AG04450 (cell line): ENCODE measurements around the gene KIFAP3. TPM values are rescaled to one million over a fixed set of nuclear protein-coding genes. Genes with fewer than 3 reads are reported as not detected.

Source experiments
- CTCF ChIA-PET: fragments of 300-600, 350-600 bp; formaldehyde crosslinking; extraction: SDS; loops from one replicate; lab custom pipeline; 2022; ENCODE audit warnings: antibody characterized with exemption, inconsistent platforms; lab: Charles Lee
- POLR2A ChIA-PET: fragments of 350-600 bp; formaldehyde crosslinking; extraction: SDS; loops from one replicate; lab custom pipeline; 2021; ENCODE audit warnings: antibody characterized with exemption, inconsistent platforms; lab: Yijun Ruan, JAX
- DNase-seq: peaks from one replicate; pipeline ENCODE4 v3.0.0-alpha.2; 2011; ENCODE audit warnings: low read depth, low spot score
- H3K27ac ChIP-seq: one replicate; pipeline ENCODE4 v1.5.1; 2012; ENCODE audit warnings: low read depth, low read length, control low read depth
- H3K27me3 ChIP-seq: one replicate; pipeline ENCODE4 v1.6.0; 2012; ENCODE audit warnings: low read length; ENCODE audit not compliant: control insufficient read depth, insufficient read depth
- H3K4me3 ChIP-seq: 2 replicates; pipeline ENCODE4 v1.5.1; 2011; ENCODE audit warnings: mild to moderate bottlenecking, low read depth, low read length, control low read depth
- H3K9me3 ChIP-seq: 2 replicates; pipeline ENCODE4 v1.5.1; 2012; ENCODE audit warnings: low read length; ENCODE audit not compliant: control insufficient read depth, insufficient read depth
- polyA plus RNA-seq: library from polyadenylated mRNA; depleted of rRNA; stranded (reverse); fragments of >200 nt; gene quantifications from 2 replicates; pipeline ENCODE4 v1.2.3, GENCODE V29; 2011
- TF ChIP-seq, protein P1 (sequence below): IDR thresholded peaks from 2 replicates; pipeline ENCODE4 v1.5.1; 2011; ENCODE audit warnings: low read depth, low read length, control low read depth, inconsistent platforms

KIFAP3 gene
- polyA plus RNA-seq, 1 experiment = 18.2 TPM

DNA sequence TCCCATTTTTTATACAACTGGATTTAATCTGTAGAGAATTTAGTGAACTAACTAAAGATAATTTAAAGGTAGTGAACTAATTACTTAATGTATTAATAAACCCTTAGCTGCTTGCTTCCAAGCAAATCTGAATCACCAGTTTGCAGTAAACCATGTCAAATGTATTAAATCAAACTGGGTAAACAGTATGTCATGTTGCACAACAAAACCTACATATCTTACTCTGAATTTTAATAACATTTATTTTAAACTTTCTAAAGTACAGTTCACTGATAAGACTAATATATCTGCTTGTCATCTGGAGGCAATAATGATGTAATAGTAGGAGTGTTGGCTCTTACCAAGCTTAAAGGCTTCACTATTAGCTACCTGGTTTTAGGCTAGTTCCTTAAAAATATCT lies 128.3 kb downstream of the KIFAP3 start:
- CTCF ChIA-PET = interaction anchor here (1.2 kb wide), 1 partner anchor 17 kb away, joined by 4 read pairs; no protein-coding TSS in a partner anchor
- Histone ChIP-seq H3K27me3 (no peaks in the 10 kb centered on the region), H3K4me3 (no peak overlapping the region), H3K9me3 (no peaks in the 10 kb centered on the region; the same call in 1 of the 2 replicates), H3K27ac (no peak overlapping the region)
- POLR2A ChIA-PET = interaction anchor here (0.6 kb wide), 1 partner anchor 717 kb away, joined by 4 read pairs; no protein-coding TSS in a partner anchor
- no peak for DNase-seq
- TF ChIP-seq, protein P1, sequence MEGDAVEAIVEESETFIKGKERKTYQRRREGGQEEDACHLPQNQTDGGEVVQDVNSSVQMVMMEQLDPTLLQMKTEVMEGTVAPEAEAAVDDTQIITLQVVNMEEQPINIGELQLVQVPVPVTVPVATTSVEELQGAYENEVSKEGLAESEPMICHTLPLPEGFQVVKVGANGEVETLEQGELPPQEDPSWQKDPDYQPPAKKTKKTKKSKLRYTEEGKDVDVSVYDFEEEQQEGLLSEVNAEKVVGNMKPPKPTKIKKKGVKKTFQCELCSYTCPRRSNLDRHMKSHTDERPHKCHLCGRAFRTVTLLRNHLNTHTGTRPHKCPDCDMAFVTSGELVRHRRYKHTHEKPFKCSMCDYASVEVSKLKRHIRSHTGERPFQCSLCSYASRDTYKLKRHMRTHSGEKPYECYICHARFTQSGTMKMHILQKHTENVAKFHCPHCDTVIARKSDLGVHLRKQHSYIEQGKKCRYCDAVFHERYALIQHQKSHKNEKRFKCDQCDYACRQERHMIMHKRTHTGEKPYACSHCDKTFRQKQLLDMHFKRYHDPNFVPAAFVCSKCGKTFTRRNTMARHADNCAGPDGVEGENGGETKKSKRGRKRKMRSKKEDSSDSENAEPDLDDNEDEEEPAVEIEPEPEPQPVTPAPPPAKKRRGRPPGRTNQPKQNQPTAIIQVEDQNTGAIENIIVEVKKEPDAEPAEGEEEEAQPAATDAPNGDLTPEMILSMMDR = no peak

DNA sequence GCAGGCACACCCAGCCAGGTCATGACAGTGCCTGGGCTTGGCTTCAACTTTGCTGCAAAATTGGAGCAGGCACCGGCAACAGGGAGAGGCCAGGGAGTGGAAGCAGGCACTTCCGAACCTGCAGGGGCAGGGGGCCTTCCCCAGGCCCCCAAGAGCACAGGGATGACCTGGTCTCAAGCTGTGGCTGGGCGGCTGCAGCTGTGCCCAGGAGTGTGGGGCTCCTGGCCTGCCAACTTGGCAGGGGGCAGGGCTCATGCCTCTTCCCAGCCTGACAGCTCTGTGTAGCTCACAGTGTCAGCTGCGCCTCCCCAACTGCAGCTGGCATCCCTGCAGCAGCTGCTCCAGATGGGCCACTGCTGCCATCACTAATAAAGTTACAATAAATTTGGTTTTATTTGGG lies 129.3 kb downstream of the KIFAP3 start:
- Histone ChIP-seq H3K4me3 (no peak overlapping the region), H3K9me3 (no peaks in the 10 kb centered on the region; the same call in 1 of the 2 replicates), H3K27ac (no peak overlapping the region), H3K27me3 (no peaks in the 10 kb centered on the region)
- POLR2A ChIA-PET = no interaction called here
- TF ChIP-seq, protein P1 = no peak
- no peak for DNase-seq
- CTCF ChIA-PET = no interaction called here

DNA sequence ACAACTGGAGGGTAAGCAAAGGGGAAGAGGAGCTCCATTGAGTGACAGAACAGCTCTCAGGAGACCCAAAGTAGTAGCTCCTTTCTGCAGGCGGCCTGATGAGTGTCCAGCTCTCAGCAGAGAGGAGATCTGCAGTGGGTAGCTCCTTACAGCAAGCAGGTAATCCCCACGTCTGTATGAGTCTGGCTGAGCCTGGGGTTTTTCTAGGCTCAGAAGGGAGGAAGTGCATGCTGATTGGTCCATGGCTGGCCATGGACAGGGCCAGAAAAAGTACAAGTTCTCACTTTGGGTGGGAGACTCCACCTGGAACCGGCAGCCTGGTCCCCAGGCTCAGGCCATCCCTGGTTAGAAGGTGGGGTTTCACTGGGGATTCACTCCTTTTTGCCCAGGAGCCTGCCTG lies 129.9 kb downstream of the KIFAP3 start:
- CTCF ChIA-PET = interaction anchor here (2.1 kb wide), 1 partner anchor 16 kb away, joined by 8 read pairs; no protein-coding TSS in a partner anchor
- Histone ChIP-seq H3K4me3 (no peak overlapping the region), H3K9me3 (no peaks in the 10 kb centered on the region; the same call in 1 of the 2 replicates), H3K27me3 (no peaks in the 10 kb centered on the region), H3K27ac (no peak overlapping the region)
- no peak for DNase-seq
- POLR2A ChIA-PET = no interaction called here
- TF ChIP-seq, protein P1 = no peak

DNA sequence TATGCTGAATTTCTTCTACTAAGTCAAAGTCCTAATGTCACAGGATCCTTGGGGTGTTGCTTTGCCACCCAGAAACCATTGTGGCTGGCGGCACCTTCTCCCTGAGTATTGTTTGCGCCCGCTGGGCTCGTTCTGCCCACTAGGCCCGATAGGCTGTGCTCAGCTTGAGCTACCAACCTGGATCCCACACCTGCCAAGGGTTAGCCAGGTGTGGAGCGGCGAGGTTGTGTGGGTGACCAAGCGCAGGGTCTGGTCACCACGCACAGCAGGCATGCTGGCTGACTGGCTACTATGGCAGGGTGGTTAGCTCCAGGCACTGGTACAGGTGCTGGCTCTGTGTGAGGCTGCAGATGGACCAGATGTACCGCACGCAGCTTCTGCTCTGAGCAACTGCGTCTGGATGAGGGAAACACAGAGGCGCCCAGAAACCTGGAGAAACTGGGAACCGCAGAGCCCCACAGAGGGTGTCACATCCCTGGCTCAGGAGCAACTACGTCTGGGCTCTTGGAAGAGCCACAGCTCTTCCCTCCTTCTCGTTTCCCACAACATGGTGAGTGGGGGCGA lies 130.4 kb downstream of the KIFAP3 start:
- ChIA-PET CTCF (interaction anchor here (1.5 to 2.1 kb wide), 2 partner anchors 15 to 986 kb away, joined by 5 to 8 read pairs; no protein-coding TSS in a partner anchor), POLR2A (no interaction called here)
- Histone ChIP-seq H3K9me3 (no peaks in the 10 kb centered on the region; the same call in 1 of the 2 replicates), H3K27ac (no peak overlapping the region), H3K27me3 (no peaks in the 10 kb centered on the region), H3K4me3 (no peak overlapping the region)
- DNase-seq = no peak
- TF ChIP-seq, protein P1 = no peak

DNA sequence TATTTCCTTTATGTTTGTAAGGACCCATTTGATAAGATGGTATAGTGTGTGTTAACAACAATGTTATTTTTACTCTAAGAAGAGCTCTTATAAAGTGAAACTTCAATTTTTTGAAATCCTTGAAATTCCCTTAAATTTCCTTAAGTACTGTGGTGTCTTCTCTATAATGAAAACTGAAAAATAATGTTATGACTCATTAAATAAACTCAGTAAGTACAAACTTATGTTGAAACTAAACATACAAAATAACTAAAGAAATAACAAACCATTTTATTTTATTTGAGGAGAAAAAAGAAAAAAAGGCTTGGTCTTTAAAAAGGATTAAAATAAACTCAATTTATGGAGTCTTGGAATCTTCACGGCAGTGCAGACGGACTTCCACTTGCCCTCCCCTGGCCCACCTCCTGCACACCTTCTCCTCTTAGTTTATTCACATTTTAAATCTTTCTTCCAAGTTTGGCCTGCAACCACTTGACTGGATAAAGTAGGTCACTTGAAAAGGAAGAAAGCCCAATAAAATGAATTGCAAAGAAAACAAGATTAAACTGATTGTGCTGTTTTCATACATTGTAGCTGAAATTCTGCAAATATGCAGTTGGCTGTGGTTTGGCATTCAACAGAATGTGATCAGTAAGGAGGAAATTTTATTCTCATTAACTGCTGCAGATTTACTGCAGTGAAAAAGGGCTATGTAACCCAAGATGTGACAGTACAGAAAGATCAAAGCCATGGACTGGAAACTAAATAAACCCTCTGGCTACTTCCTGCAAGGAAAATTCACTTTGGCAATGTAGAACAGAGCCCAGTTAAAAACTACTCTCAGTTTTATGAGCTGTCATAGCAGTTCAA lies 132.3 kb downstream of the KIFAP3 start:
- ChIA-PET POLR2A (no interaction called here), CTCF (interaction anchor here (0.7 to 2.1 kb wide), 4 partner anchors 13 to 988 kb away, joined by 3 to 8 read pairs (median 4); no protein-coding TSS in a partner anchor)
- H3K27ac ChIP-seq = no peak overlapping the region
- TF ChIP-seq, protein P1 = no peak
- no peak for DNase-seq
- H3K9me3 ChIP-seq = no peaks in the 10 kb centered on the region; the same call in 1 of the 2 replicates
- no peak overlapping the region for H3K4me3 ChIP-seq
- no peaks in the 10 kb centered on the region for H3K27me3 ChIP-seq
